ENCODE data around the gene GAGE13.
"Not testable (repeated sequence)": the region's sequence is repeated elsewhere in the genome, so short reads cannot be mapped to it uniquely, and the experiment has no call there.

DNA sequence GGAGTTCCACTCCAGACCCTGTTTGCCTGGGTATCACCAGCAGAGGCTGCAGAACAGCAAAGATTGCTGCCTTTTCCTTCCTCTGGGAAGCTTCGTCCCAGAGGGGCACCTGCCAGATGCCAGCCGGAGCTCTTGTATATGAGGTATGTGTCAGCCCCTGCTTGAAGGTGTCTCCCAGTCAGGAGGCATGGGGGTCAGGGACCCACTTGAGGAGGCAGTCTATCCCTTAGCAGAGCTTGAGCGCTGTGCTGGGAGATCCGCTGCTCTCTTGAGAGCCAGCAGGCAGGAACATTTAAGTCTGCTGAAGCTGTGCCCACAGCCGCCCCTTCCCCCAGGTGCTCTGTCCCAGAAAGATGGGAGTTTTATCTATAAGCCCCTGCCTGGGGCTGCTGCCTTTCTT, 32.1 kb upstream of the GAGE13 start:
- TF ChIP-seq CTCF, POLR2A (IDR thresholded peaks at IDR 0.05): not testable (repeated sequence)
